GM12878 (cell line): ENCODE results near the gene MVP. TPM values are rescaled to one million over a fixed set of nuclear protein-coding genes. Genes with fewer than 3 reads are reported as not detected.

Experiments used
- BHLHE40 ChIP-seq, 2 experiments: fragments of 450-650 bp in 1 of 2; IDR thresholded peaks; 2 replicates each; pipeline ENCODE4 v1.6.1; 2011 to 2017; ENCODE audit warnings: low read depth in 2 of 2, borderline replicate concordance in 1 of 2, improper control_type of control experiment in 1 of 2, low read length in 1 of 2, mild to moderate bottlenecking in 1 of 2
- CBFB ChIP-seq: IDR thresholded peaks from 2 replicates; pipeline ENCODE4 v1.6.1; 2016; ENCODE audit warnings: antibody characterized with exemption, low read depth
- ETV6 ChIP-seq, 2 experiments: fragments of 450-650 bp in 1 of 2; IDR thresholded peaks in 1 of 2; conservative IDR thresholded peaks in 1 of 2; 2 replicates each; pipeline ENCODE4 v1.6.1; 2014; ENCODE audit warnings: antibody characterized with exemption in 1 of 2, borderline replicate concordance in 1 of 2, low read depth in 1 of 2, mild to moderate bottlenecking in 1 of 2, moderate library complexity in 1 of 2
- MTA3 ChIP-seq: IDR thresholded peaks from 2 replicates; pipeline ENCODE4 v1.6.1; 2012; ENCODE audit warnings: low read length, inconsistent platforms, borderline replicate concordance
- NFXL1 ChIP-seq: fragments of 450-650 bp; IDR thresholded peaks from 2 replicates; pipeline ENCODE4 v1.6.1; 2017; ENCODE audit warnings: antibody characterized with exemption, mild to moderate bottlenecking, borderline replicate concordance
- SIX5 ChIP-seq: IDR thresholded peaks from 2 replicates; pipeline ENCODE4 v1.6.1; 2011; ENCODE audit warnings: mild to moderate bottlenecking, low read depth, low read length, moderate library complexity; ENCODE audit not compliant: severe bottlenecking
- SMAD5 ChIP-seq: IDR thresholded peaks from 2 replicates; pipeline ENCODE4 v1.6.1; 2016; ENCODE audit warnings: antibody characterized with exemption, low read depth
- SREBF1 ChIP-seq: IDR thresholded peaks from 2 replicates; pipeline ENCODE4 v1.6.1; 2012; ENCODE audit warnings: mild to moderate bottlenecking, low read length
- TARDBP ChIP-seq: IDR thresholded peaks from 2 replicates; pipeline ENCODE4 v1.6.1; 2016; ENCODE audit warnings: borderline replicate concordance
- YBX1 ChIP-seq: fragments of 450-650 bp; IDR thresholded peaks from 2 replicates; pipeline ENCODE4 v1.6.1; 2016; ENCODE audit warnings: antibody characterized with exemption
- ZNF24 ChIP-seq: fragments of 450-650 bp; IDR thresholded peaks from 2 replicates; pipeline ENCODE4 v1.6.1; 2017; ENCODE audit warnings: antibody characterized with exemption, mild to moderate bottlenecking
- ZZZ3 ChIP-seq: IDR thresholded peaks from 2 replicates; pipeline ENCODE4 v1.6.1; 2011; ENCODE audit warnings: low read depth; ENCODE audit not compliant: control insufficient read depth, insufficient read length
- polyA plus RNA-seq, 11 experiments: library from polyadenylated mRNA; depleted of rRNA in 4 of 11; unstranded in 6 of 11; stranded (reverse) in 5 of 11; fragments of >200 nt; fragmentation: Nextera tagmentation in 4 of 11; fragmentation: Illumina TruSeq in 1 of 11; extraction: Ambion mirVana in 4 of 11; extraction: Trizol in 1 of 11; gene quantifications; 1 replicate in 1 of 11; 2 replicates in 10 of 11; pipeline versions ENCODE4 v1.2.1 to v1.2.3, GENCODE V29; 2011 to 2016; ENCODE audit warnings: inconsistent platforms in 2 of 11, missing spikeins in 2 of 11, low read depth in 1 of 11
- total RNA-seq, 4 experiments: library from RNA; depleted of rRNA in 3 of 4; stranded (reverse); fragments of >200 nt in 3 of 4; fragmentation: Illumina TruSeq in 1 of 4; extraction: Trizol in 1 of 4; gene quantifications; 2 replicates each; pipeline versions ENCODE4 v1.2.1 to v1.2.3, GENCODE V29; 2013 to 2021
- TF ChIP-seq, protein P1 (sequence below): fragments of 450-650 bp; formaldehyde crosslinking; IDR thresholded peaks from 2 replicates; pipeline ENCODE4 v1.5.0; 2022; ENCODE audit warnings: mild to moderate bottlenecking, missing genetic modification characterization
- TF ChIP-seq, protein P2 (sequence below): IDR thresholded peaks from 2 replicates; pipeline ENCODE4 v1.6.1; 2012; ENCODE audit warnings: low read depth, low read length, improper control_type of control experiment
- TF ChIP-seq, protein P3 (sequence below): fragments of 450-650 bp; IDR thresholded peaks from 2 replicates; pipeline ENCODE4 v1.6.1; 2014; ENCODE audit warnings: mild to moderate bottlenecking
- TF ChIP-seq, protein P4 (sequence below): fragments of 450-650 bp; IDR thresholded peaks from 2 replicates; pipeline ENCODE4 v1.6.1; 2016; ENCODE audit warnings: mild to moderate bottlenecking
- TF ChIP-seq, protein P5 (sequence below): IDR thresholded peaks from 2 replicates; pipeline ENCODE4 v1.6.1; 2011; ENCODE audit warnings: borderline replicate concordance, low read depth, mild to moderate bottlenecking, moderate library complexity, mixed read lengths, low read length; ENCODE audit not compliant: insufficient read depth; ENCODE audit errors: extremely low read length

The MVP gene
- total and polyA plus RNA-seq, 10 of the 15 experiments (the other 5 are each of a cell fraction or from before 2014, with no cell fraction given) = 0.98 to 74.2 (median 54.7) TPM

DNA sequence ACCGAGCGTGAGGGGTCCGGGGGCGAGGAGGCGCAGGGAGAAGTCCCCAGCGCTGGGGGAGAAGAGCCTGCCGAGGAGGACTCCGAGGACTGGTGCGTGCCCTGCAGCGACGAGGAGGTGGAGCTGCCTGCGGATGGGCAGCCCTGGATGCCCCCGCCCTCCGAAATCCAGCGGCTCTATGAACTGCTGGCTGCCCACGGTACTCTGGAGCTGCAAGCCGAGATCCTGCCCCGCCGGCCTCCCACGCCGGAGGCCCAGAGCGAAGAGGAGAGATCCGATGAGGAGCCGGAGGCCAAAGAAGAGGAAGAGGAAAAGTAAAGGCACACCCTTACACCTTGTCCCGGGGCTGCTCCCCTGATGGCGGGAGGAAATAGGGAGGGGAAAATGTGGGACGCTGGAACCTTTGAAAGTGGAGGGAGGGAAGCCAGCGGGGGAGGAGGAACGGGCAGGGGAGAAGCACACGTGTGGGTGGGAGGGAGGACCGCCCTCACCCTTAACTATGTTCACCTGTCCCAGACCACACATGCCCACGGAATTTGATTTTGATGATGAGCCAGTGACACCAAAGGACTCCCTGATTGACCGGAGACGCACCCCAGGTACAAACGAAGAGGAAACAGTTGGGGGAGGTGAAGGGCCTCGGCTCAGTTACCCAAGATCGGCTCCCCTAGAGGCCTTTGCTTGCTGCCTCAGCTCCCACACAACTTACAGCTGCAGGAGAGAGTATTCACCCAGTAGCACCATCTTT, 3.4 kb upstream of the MVP start (continued):
- TF ChIP-seq ETV6 (conservative IDR thresholded peaks at IDR 0.05 in 1 of 2, IDR thresholded peaks at IDR 0.05 in 1 of 2; ENCODE audit: borderline replicate concordance in 1 of 2, low read depth in 1 of 2) (no peak), BHLHE40 (IDR thresholded peaks at IDR 0.05; ENCODE audit: borderline replicate concordance in 1 of 2, low read depth in 2 of 2, low read length in 1 of 2) (no peak), MTA3 (no peak), TARDBP (0 out of 2 replicates have a peak, but pooled peaks have one; percentile 30), YBX1 (no peak), ZZZ3 (no peak), SMAD5 (no peak), NFXL1 (no peak), ZNF24 (no peak), CBFB (no peak), SREBF1 (no peak), SIX5 (no peak)
- TF ChIP-seq, protein P1, sequence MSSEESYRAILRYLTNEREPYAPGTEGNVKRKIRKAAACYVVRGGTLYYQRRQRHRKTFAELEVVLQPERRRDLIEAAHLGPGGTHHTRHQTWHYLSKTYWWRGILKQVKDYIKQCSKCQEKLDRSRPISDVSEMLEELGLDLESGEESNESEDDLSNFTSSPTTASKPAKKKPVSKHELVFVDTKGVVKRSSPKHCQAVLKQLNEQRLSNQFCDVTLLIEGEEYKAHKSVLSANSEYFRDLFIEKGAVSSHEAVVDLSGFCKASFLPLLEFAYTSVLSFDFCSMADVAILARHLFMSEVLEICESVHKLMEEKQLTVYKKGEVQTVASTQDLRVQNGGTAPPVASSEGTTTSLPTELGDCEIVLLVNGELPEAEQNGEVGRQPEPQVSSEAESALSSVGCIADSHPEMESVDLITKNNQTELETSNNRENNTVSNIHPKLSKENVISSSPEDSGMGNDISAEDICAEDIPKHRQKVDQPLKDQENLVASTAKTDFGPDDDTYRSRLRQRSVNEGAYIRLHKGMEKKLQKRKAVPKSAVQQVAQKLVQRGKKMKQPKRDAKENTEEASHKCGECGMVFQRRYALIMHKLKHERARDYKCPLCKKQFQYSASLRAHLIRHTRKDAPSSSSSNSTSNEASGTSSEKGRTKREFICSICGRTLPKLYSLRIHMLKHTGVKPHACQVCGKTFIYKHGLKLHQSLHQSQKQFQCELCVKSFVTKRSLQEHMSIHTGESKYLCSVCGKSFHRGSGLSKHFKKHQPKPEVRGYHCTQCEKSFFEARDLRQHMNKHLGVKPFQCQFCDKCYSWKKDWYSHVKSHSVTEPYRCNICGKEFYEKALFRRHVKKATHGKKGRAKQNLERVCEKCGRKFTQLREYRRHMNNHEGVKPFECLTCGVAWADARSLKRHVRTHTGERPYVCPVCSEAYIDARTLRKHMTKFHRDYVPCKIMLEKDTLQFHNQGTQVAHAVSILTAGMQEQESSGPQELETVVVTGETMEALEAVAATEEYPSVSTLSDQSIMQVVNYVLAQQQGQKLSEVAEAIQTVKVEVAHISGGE (CRISPR knock-in tag) = no peak
- TF ChIP-seq, protein P2, sequence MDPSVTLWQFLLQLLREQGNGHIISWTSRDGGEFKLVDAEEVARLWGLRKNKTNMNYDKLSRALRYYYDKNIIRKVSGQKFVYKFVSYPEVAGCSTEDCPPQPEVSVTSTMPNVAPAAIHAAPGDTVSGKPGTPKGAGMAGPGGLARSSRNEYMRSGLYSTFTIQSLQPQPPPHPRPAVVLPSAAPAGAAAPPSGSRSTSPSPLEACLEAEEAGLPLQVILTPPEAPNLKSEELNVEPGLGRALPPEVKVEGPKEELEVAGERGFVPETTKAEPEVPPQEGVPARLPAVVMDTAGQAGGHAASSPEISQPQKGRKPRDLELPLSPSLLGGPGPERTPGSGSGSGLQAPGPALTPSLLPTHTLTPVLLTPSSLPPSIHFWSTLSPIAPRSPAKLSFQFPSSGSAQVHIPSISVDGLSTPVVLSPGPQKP = no peak
- TF ChIP-seq, protein P3, sequence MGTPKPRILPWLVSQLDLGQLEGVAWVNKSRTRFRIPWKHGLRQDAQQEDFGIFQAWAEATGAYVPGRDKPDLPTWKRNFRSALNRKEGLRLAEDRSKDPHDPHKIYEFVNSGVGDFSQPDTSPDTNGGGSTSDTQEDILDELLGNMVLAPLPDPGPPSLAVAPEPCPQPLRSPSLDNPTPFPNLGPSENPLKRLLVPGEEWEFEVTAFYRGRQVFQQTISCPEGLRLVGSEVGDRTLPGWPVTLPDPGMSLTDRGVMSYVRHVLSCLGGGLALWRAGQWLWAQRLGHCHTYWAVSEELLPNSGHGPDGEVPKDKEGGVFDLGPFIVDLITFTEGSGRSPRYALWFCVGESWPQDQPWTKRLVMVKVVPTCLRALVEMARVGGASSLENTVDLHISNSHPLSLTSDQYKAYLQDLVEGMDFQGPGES = no peak
- TF ChIP-seq, protein P4, sequence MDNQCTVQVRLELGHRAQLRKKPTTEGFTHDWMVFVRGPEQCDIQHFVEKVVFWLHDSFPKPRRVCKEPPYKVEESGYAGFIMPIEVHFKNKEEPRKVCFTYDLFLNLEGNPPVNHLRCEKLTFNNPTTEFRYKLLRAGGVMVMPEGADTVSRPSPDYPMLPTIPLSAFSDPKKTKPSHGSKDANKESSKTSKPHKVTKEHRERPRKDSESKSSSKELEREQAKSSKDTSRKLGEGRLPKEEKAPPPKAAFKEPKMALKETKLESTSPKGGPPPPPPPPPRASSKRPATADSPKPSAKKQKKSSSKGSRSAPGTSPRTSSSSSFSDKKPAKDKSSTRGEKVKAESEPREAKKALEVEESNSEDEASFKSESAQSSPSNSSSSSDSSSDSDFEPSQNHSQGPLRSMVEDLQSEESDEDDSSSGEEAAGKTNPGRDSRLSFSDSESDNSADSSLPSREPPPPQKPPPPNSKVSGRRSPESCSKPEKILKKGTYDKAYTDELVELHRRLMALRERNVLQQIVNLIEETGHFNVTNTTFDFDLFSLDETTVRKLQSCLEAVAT = no peak
- TF ChIP-seq, protein P5, sequence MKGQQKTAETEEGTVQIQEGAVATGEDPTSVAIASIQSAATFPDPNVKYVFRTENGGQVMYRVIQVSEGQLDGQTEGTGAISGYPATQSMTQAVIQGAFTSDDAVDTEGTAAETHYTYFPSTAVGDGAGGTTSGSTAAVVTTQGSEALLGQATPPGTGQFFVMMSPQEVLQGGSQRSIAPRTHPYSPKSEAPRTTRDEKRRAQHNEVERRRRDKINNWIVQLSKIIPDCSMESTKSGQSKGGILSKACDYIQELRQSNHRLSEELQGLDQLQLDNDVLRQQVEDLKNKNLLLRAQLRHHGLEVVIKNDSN = no peak
- TF ChIP-seq, all 136 proteins: peak for 12
